ENCODE measurements around the gene PTPRJ.

PTPRJ gene

GRCh38 chr11:48165426-48165825 is 185.1 kb downstream of the PTPRJ start:
- Mint-ChIP-seq H3K4me1 (peaks cover 21% of the 10 kb centered on the region), H3K4me3 (no peak overlapping the region), H3K36me3 (ENCODE audit: low read depth) (peaks cover 45% of the 10 kb centered on the region)

GRCh38 chr11:48167380-48167779 is 187.0 kb downstream of the PTPRJ start:
- H3K27me3 Mint-ChIP-seq (ENCODE audit: low read depth): no peaks in the 10 kb centered on the region
- peaks cover 45% of the 10 kb centered on the region for H3K36me3 Mint-ChIP-seq (ENCODE audit: low read depth)
- no peak for TF ChIP-seq CTCF (IDR thresholded peaks at IDR 0.05; ENCODE audit: unreplicated experiment in 3 of 3)
- H3K27ac Mint-ChIP-seq: no peak overlapping the region
- H3K4me3 Mint-ChIP-seq: no peak overlapping the region
- H3K4me1 Mint-ChIP-seq: peaks cover 34% of the 10 kb centered on the region
- no peaks in the 10 kb centered on the region for H3K9me3 Mint-ChIP-seq

More at GRCh38 chr11:48165426-48165825, 185.1 kb downstream of the PTPRJ start:
- TF ChIP-seq CTCF (IDR thresholded peaks at IDR 0.05; ENCODE audit: unreplicated experiment in 3 of 3): no peak
- H3K27ac Mint-ChIP-seq: no peak overlapping the region
- H3K27me3 Mint-ChIP-seq (ENCODE audit: low read depth): no peaks in the 10 kb centered on the region
- H3K9me3 Mint-ChIP-seq: no peaks in the 10 kb centered on the region

DNA sequence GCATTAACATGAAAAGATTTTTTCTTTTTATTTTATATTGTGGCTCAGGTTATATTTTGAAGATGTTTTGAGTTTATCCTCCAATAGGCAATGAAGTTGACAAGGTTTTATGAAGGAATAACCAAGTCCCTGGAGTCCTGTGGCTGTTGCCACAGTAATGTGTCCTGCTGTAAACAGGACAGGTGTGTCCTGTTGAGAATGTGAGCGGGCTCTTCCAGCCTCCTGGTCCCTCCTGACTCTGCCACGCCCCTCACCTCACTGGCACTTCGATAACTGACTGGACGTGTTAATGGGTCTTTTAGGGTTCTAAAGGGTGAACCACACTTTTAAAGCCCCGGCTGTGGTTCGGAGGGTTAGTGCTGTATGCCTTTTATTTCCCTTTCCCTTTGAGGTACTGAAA is 188.5 kb downstream of the PTPRJ start:
- no peaks in the 10 kb centered on the region for H3K9me3 Mint-ChIP-seq
- peaks cover 37% of the 10 kb centered on the region for H3K4me1 Mint-ChIP-seq
- H3K36me3 Mint-ChIP-seq (ENCODE audit: low read depth): peaks cover 41% of the 10 kb centered on the region
- H3K27ac Mint-ChIP-seq: peak overlapping the region in 2 of 3 experiments; percentile 87 to 92
- TF ChIP-seq CTCF (IDR thresholded peaks at IDR 0.05; ENCODE audit: unreplicated experiment in 3 of 3): no peak
- H3K4me3 Mint-ChIP-seq: no peak overlapping the region
- H3K27me3 Mint-ChIP-seq (ENCODE audit: low read depth): no peaks in the 10 kb centered on the region

DNA sequence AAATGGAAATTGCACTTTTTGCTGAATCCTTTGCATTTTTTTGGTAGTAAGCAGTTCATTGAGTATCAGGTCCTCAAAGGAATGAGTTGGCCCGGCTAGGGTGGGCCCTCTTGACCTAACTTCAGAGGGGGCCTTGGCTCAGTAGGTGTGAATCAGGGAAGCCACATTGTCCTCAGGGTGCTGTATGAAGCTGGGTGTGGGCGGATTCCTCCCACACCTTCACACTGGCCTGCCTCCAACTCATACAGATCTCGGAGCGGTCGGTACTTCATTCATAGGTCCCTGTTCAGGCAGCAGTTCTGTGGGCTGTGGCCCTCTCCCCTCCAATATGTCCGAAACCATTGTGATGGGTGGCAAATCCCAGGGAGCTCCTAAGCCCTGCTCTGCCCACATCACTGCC is 188.9 kb downstream of the PTPRJ start:
- Mint-ChIP-seq H3K4me1 (peaks cover 37% of the 10 kb centered on the region), H3K9me3 (no peaks in the 10 kb centered on the region), H3K27me3 (ENCODE audit: low read depth) (no peaks in the 10 kb centered on the region), H3K4me3 (peak overlapping the region in 1 of 3 experiments; percentile 59), H3K27ac (peak overlapping the region; percentile 80 to 92 (median 87)), H3K36me3 (ENCODE audit: low read depth) (peaks cover 36% of the 10 kb centered on the region)
- TF ChIP-seq CTCF (IDR thresholded peaks at IDR 0.05; ENCODE audit: unreplicated experiment in 3 of 3): no peak

DNA sequence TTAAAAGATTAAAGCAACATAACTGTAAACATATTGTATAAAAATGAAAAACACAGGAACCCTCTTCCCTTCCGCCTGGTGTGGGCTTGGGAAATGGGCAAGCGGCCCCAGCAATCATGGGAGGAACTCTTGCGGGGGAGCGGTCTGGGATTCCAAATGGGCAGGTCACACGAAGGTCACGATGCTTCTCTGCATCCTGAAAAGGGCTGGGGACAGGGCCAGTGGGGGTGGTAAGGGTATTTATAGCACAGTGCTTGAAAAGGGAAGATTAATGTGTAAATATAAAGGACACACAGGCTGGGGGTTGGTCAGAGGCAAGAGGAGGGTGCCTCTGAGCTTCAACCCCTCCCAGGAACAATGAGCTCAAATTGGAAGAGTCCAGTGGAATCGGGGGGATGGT is 189.4 kb downstream of the PTPRJ start:
- H3K36me3 Mint-ChIP-seq (ENCODE audit: low read depth): peaks cover 34% of the 10 kb centered on the region
- no peak for TF ChIP-seq CTCF (IDR thresholded peaks at IDR 0.05; ENCODE audit: unreplicated experiment in 3 of 3)

More for the DNA sequence above, 189.4 kb downstream of the PTPRJ start:
- H3K9me3 Mint-ChIP-seq: no peaks in the 10 kb centered on the region
- H3K4me1 Mint-ChIP-seq: peaks cover 37% of the 10 kb centered on the region
- H3K27ac Mint-ChIP-seq: peak overlapping the region; percentile 80 to 92 (median 87)
- H3K4me3 Mint-ChIP-seq: peak overlapping the region; percentile 27 to 59 (median 33)
- no peaks in the 10 kb centered on the region for H3K27me3 Mint-ChIP-seq (ENCODE audit: low read depth)

Measured in nephron (organoid).